22Rv1 (cell line): Measurements from ENCODE around the gene NBPF4.
"Not testable (repeated sequence)": the region's sequence is repeated elsewhere in the genome, so short reads cannot be mapped to it uniquely, and the experiment has no call there.

Experiments
- ZFX ChIP-seq: fragments of 450-650 bp; IDR thresholded peaks from 2 replicates; pipeline ENCODE4 v1.6.1; 2017; ENCODE audit warnings: antibody characterized with exemption, borderline replicate concordance
- TF ChIP-seq, protein P1 (sequence below): fragments of 450-650 bp; IDR thresholded peaks from 2 replicates; pipeline ENCODE4 v1.5.1; 2017; ENCODE audit warnings: mild to moderate bottlenecking

DNA sequence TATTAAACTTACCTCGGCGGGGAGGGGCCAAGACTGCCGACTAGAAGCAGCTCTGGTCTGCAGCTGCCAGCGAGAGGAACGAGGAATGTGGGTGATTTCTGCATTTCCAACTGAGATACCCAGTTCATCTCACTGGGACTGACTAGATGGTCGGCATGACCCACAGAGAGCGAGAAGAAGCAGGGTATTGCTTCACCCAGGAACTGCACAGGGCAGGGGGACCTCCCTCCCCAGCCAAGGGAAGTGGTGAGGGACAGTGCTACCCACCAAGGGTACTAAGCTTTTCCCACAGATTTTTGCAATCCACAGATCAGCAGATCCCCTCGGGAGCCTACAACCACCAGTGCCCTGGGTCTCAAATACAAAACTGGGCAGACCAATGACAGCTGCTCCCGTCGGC lies 17.6 kb upstream of the NBPF4 start:
- TF ChIP-seq, protein P1, sequence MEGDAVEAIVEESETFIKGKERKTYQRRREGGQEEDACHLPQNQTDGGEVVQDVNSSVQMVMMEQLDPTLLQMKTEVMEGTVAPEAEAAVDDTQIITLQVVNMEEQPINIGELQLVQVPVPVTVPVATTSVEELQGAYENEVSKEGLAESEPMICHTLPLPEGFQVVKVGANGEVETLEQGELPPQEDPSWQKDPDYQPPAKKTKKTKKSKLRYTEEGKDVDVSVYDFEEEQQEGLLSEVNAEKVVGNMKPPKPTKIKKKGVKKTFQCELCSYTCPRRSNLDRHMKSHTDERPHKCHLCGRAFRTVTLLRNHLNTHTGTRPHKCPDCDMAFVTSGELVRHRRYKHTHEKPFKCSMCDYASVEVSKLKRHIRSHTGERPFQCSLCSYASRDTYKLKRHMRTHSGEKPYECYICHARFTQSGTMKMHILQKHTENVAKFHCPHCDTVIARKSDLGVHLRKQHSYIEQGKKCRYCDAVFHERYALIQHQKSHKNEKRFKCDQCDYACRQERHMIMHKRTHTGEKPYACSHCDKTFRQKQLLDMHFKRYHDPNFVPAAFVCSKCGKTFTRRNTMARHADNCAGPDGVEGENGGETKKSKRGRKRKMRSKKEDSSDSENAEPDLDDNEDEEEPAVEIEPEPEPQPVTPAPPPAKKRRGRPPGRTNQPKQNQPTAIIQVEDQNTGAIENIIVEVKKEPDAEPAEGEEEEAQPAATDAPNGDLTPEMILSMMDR = not testable (repeated sequence)
- not testable (repeated sequence) for TF ChIP-seq ZFX
